K562 (cell line): ENCODE results near the gene AIFM3. TPM values are rescaled to one million over a fixed set of nuclear protein-coding genes. Genes with fewer than 3 reads are reported as not detected.

ENCODE experiments used
- EGR1 ChIP-seq: fragments of 450-650 bp; conservative IDR thresholded peaks from 2 replicates; pipeline ENCODE4 v1.6.1; 2017; ENCODE audit warnings: mild to moderate bottlenecking
- HLTF ChIP-seq: fragments of 450-650 bp; IDR thresholded peaks from 2 replicates; pipeline ENCODE4 v1.6.1; 2016
- HNRNPL ChIP-seq: fragments of 200-400 bp; formaldehyde crosslinking; IDR thresholded peaks from 2 replicates; pipeline ENCODE4 v1.6.1; 2017; ENCODE audit warnings: low read depth, mild to moderate bottlenecking, low read length
- JUNB ChIP-seq: fragments of 450-650 bp; formaldehyde crosslinking; conservative IDR thresholded peaks from 2 replicates; pipeline ENCODE4 v1.4.0; 2020; ENCODE audit warnings: mild to moderate bottlenecking
- MCM3 ChIP-seq: fragments of 450-650 bp; IDR thresholded peaks from 2 replicates; pipeline ENCODE4 v1.6.1; 2016
- NR3C1 ChIP-seq: sonication (generic); formaldehyde crosslinking; IDR thresholded peaks from 2 replicates; pipeline ENCODE4 v1.8.1; 2022; ENCODE audit warnings: missing genetic modification reagents
- PCBP1 ChIP-seq: fragments of 200-400 bp; formaldehyde crosslinking; IDR thresholded peaks from 2 replicates; pipeline ENCODE4 v1.6.1; 2018; ENCODE audit warnings: mild to moderate bottlenecking, low read depth, low read length; ENCODE audit not compliant: poor library complexity, severe bottlenecking
- SIX5 ChIP-seq, 2 experiments: IDR thresholded peaks; 2 replicates each; pipeline ENCODE4 v1.6.1; 2011; ENCODE audit warnings: low read length in 2 of 2, borderline replicate concordance in 1 of 2, low read depth in 1 of 2, mild to moderate bottlenecking in 1 of 2, moderate library complexity in 1 of 2; ENCODE audit not compliant: insufficient read depth in 1 of 2
- TAF15 ChIP-seq: fragments of 200-400 bp; formaldehyde crosslinking; IDR thresholded peaks from 2 replicates; pipeline ENCODE4 v1.6.1; 2017; ENCODE audit warnings: mild to moderate bottlenecking, low read depth, low read length, moderate library complexity
- TCF7L2 ChIP-seq: fragments of 150-350 bp; IDR thresholded peaks from 2 replicates; pipeline ENCODE4 v1.6.1; 2016; ENCODE audit warnings: low read depth, mild to moderate bottlenecking, low read length, moderate library complexity
- WHSC1 ChIP-seq: IDR thresholded peaks from one replicate; pipeline ENCODE4 v1.6.1; 2012; ENCODE audit warnings: low read length, control low read depth, inconsistent platforms
- ZNF124 ChIP-seq: sonication (generic); formaldehyde crosslinking; IDR thresholded peaks from 2 replicates; pipeline ENCODE4 v1.8.1; 2022; ENCODE audit warnings: missing genetic modification reagents
- ZNF57 ChIP-seq: fragments of 450-650 bp; formaldehyde crosslinking; IDR thresholded peaks from 2 replicates; pipeline ENCODE4 v1.4.0; 2020; ENCODE audit warnings: mild to moderate bottlenecking, moderate library complexity
- polyA plus RNA-seq, 8 experiments: library from polyadenylated mRNA; depleted of rRNA in 4 of 8; stranded (reverse) in 5 of 8; unstranded in 3 of 8; fragments of >200 nt; fragmentation: Nextera tagmentation in 2 of 8; fragmentation: Illumina TruSeq in 1 of 8; extraction: Ambion mirVana in 2 of 8; extraction: Trizol in 1 of 8; gene quantifications; 2 replicates each; pipeline versions ENCODE4 v1.2.1 to v1.2.3, GENCODE V29; 2011 to 2014; ENCODE audit warnings: inconsistent platforms in 1 of 8, missing spikeins in 1 of 8
- total RNA-seq, 7 experiments: library from RNA; depleted of rRNA in 6 of 7; stranded (reverse); fragments of >200 nt in 6 of 7; fragmentation: Illumina TruSeq in 2 of 7; extraction: Trizol in 2 of 7; gene quantifications; 2 replicates each; pipeline versions ENCODE4 v1.2.1 to v1.2.3, GENCODE V29; 2011 to 2021; ENCODE audit warnings: low replicate concordance in 1 of 7
- TF ChIP-seq, protein P1 (sequence below): sonication (generic); formaldehyde crosslinking; IDR thresholded peaks from 2 replicates; pipeline ENCODE4 v1.8.1; 2023; ENCODE audit warnings: mild to moderate bottlenecking, missing genetic modification reagents
- TF ChIP-seq, protein P2 (sequence below): fragments of 250-450 bp; sonication (Bioruptor Pico); IDR thresholded peaks from 2 replicates; pipeline ENCODE4 v1.8.0; 2021; ENCODE audit warnings: moderate library complexity, mild to moderate bottlenecking, inconsistent platforms
- TF ChIP-seq, protein P3 (sequence below): fragments of 450-650 bp; IDR thresholded peaks from 2 replicates; pipeline ENCODE4 v1.6.1; 2016; ENCODE audit warnings: mild to moderate bottlenecking
- TF ChIP-seq, protein P4 (sequence below): fragments of 450-650 bp; IDR thresholded peaks from one replicate; pipeline ENCODE4 v1.6.1; 2018; ENCODE audit warnings: mild to moderate bottlenecking, moderate library complexity; ENCODE audit not compliant: partially characterized antibody
- TF ChIP-seq, protein P5 (sequence below): sonication (generic); formaldehyde crosslinking; IDR thresholded peaks from 2 replicates; pipeline ENCODE4 v1.8.1; 2023; ENCODE audit warnings: mild to moderate bottlenecking, missing genetic modification reagents, moderate library complexity
- TF ChIP-seq, protein P6 (sequence below): fragments of 450-650 bp; formaldehyde crosslinking; IDR thresholded peaks from 2 replicates; pipeline ENCODE4 v1.4.0; 2022; ENCODE audit warnings: missing genetic modification characterization

AIFM3 gene
- total and polyA plus RNA-seq, 9 of the 15 experiments (the other 6 are each of a cell fraction or from before 2014, with no cell fraction given), result 0.03 to 0.20 (median 0.07) TPM; not detected in 1

DNA sequence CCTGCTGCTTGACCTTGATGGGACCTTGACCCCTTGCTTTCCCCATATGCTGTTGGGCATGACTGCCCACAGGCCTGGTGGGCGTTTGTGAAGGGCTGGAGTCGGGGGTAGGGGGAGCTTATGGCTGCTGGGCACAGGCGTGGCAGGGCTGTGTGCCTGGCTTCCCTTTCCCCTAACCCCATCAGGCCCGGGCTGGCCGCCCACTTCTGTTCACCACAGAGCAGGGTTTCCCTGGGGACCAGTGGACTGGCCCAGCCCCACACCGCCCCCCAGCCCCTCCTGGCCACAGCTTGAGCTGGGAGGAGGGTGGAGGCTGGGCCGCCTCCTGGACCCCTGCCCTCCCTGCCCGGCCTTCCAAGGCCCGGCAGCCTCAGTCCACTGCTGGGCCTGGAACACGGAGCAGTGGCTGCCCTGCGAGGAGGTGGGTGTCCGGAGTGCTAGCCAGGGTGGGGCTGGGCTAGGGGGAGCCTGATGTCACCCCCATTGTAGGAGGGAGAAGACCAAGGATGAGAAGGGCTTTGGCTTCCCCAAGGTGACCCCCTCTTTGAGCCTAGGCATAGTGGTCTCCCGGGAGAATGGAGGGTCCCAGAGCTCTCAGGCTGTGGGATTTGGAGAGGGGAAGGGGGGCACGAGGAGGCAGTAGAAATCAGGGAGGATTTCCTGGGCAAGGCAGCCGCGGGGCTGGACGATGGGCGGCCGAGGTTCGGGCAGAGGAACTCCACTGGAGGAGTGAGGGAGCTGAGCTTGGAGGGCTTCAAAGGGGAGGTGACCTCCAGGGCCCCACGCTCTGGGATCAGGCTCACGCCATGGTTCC lies at the start of gene AIFM3 (continued):
- no peak for TF ChIP-seq SIX5 (IDR thresholded peaks at IDR 0.05; ENCODE audit: borderline replicate concordance in 1 of 2, insufficient read depth in 1 of 2, low read depth in 1 of 2, low read length in 2 of 2)
- TF ChIP-seq, protein P1, sequence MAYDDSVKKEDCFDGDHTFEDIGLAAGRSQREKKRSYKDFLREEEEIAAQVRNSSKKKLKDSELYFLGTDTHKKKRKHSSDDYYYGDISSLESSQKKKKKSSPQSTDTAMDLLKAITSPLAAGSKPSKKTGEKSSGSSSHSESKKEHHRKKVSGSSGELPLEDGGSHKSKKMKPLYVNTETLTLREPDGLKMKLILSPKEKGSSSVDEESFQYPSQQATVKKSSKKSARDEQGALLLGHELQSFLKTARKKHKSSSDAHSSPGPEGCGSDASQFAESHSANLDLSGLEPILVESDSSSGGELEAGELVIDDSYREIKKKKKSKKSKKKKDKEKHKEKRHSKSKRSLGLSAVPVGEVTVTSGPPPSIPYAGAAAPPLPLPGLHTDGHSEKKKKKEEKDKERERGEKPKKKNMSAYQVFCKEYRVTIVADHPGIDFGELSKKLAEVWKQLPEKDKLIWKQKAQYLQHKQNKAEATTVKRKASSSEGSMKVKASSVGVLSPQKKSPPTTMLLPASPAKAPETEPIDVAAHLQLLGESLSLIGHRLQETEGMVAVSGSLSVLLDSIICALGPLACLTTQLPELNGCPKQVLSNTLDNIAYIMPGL (CRISPR knock-in tag), result 0 out of 2 replicates have a peak, but pooled peaks have one; percentile 28
- no peak for TF ChIP-seq HLTF
- 0 out of 2 replicates have a peak, but pooled peaks have one; percentile 32 for TF ChIP-seq NR3C1 (CRISPR knock-in tag)
- TF ChIP-seq JUNB (CRISPR knock-in tag), result 0 out of 2 replicates have a peak, but pooled peaks have one; percentile 38
- TF ChIP-seq TAF15, result 0 out of 2 replicates have a peak, but pooled peaks have one; percentile 26
- peak; percentile 86 for TF ChIP-seq PCBP1
- TF ChIP-seq, protein P2, sequence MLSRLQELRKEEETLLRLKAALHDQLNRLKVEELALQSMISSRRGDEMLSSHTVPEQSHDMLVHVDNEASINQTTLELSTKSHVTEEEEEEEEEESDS, result no peak
- no peak for TF ChIP-seq WHSC1
- TF ChIP-seq, protein P3, sequence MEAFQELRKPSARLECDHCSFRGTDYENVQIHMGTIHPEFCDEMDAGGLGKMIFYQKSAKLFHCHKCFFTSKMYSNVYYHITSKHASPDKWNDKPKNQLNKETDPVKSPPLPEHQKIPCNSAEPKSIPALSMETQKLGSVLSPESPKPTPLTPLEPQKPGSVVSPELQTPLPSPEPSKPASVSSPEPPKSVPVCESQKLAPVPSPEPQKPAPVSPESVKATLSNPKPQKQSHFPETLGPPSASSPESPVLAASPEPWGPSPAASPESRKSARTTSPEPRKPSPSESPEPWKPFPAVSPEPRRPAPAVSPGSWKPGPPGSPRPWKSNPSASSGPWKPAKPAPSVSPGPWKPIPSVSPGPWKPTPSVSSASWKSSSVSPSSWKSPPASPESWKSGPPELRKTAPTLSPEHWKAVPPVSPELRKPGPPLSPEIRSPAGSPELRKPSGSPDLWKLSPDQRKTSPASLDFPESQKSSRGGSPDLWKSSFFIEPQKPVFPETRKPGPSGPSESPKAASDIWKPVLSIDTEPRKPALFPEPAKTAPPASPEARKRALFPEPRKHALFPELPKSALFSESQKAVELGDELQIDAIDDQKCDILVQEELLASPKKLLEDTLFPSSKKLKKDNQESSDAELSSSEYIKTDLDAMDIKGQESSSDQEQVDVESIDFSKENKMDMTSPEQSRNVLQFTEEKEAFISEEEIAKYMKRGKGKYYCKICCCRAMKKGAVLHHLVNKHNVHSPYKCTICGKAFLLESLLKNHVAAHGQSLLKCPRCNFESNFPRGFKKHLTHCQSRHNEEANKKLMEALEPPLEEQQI, result no peak
- TF ChIP-seq, protein P4, sequence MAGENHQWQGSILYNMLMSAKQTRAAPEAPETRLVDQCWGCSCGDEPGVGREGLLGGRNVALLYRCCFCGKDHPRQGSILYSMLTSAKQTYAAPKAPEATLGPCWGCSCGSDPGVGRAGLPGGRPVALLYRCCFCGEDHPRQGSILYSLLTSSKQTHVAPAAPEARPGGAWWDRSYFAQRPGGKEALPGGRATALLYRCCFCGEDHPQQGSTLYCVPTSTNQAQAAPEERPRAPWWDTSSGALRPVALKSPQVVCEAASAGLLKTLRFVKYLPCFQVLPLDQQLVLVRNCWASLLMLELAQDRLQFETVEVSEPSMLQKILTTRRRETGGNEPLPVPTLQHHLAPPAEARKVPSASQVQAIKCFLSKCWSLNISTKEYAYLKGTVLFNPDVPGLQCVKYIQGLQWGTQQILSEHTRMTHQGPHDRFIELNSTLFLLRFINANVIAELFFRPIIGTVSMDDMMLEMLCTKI, result no peak
- no peak for TF ChIP-seq HNRNPL
- 0 out of 2 replicates have a peak, but pooled peaks have one; percentile 11 for TF ChIP-seq EGR1
- no peak for TF ChIP-seq TCF7L2
- TF ChIP-seq ZNF124 (CRISPR knock-in tag), result 0 out of 2 replicates have a peak, but pooled peaks have one; percentile 58
- TF ChIP-seq, protein P5, sequence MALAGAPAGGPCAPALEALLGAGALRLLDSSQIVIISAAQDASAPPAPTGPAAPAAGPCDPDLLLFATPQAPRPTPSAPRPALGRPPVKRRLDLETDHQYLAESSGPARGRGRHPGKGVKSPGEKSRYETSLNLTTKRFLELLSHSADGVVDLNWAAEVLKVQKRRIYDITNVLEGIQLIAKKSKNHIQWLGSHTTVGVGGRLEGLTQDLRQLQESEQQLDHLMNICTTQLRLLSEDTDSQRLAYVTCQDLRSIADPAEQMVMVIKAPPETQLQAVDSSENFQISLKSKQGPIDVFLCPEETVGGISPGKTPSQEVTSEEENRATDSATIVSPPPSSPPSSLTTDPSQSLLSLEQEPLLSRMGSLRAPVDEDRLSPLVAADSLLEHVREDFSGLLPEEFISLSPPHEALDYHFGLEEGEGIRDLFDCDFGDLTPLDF, result no peak
- peak; percentile 64; the same call in 1 of the 2 replicates for TF ChIP-seq ZNF57 (CRISPR knock-in tag)
- TF ChIP-seq, protein P6, sequence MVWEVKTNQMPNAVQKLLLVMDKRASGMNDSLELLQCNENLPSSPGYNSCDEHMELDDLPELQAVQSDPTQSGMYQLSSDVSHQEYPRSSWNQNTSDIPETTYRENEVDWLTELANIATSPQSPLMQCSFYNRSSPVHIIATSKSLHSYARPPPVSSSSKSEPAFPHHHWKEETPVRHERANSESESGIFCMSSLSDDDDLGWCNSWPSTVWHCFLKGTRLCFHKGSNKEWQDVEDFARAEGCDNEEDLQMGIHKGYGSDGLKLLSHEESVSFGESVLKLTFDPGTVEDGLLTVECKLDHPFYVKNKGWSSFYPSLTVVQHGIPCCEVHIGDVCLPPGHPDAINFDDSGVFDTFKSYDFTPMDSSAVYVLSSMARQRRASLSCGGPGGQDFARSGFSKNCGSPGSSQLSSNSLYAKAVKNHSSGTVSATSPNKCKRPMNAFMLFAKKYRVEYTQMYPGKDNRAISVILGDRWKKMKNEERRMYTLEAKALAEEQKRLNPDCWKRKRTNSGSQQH (CRISPR knock-in tag), result 0 out of 2 replicates have a peak, but pooled peaks have one; percentile 45
- 0 out of 2 replicates have a peak, but pooled peaks have one; percentile 6 for TF ChIP-seq MCM3
